ENCODE data around the gene KRT86. TPM values are rescaled to one million over a fixed set of nuclear protein-coding genes. Genes with fewer than 3 reads are reported as not detected.

KRT86 gene
- total RNA-seq, 2 donors from 2014 or later, result not detected

DNA sequence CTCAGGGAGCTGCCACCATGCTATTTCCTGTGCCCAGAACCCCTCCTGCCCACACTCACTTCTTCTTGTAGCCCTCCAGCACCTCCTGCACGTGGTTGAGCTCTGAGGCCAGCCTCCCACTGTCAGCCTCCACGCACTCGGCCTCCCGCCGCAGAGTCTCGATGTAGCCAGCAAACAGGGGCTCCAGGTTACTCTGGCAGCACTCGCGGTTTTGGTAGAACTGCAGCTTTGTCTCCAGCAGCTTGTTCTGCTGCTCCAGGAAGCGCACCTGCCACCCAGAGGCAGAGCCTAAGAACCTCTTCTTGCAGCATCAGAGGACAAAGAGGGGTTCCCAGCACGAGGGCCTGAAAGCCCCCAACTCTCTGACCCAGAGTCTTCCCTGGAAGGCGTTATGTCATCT is 44.7 kb downstream of the KRT86 start:
- DNase-seq (no peak), ATAC-seq (no peak)
- intact Hi-C loops (cut with DNase I), result no loop called here

DNA sequence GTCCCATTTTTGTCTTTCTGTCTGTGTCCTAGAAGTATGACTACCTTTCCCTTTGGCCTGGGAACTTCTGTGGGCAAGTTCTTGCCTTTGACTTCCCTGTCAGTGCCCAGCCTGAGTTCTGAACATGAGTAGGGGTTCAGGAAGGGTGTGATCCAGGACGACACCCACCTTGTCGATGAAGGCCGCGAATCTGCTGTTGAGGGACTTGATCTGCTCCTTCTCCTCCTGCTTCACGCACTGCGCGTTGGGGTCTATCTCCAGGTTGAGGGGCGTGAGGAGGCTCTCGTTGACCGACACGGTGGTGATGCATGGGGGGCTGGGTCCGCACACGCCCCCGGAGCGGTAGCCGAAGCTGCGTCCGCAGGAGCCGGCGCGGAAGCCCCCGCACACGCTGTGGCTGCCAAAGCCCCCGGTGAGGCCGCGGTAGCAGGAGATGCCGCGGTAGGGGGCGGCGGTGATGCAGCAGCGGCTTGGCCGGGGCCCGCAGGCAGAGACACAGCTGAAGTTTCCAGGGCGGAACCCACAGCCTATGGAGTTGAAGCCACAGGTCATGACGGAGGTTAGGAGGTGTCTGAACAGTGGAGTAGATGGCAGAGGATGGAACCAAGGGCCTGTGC is 46.4 kb downstream of the KRT86 start, which contains the start of gene KRT83:
Gene KRT83 (minus strand): TSS at position 615 of the 617 bp plus-strand sequence. CDS start 63 bp downstream, at position 552.
- no peak for ATAC-seq
- no peak for DNase-seq
- intact Hi-C loops (cut with DNase I), result loop anchor here in 1 of 2 donors (10.0 kb wide), 1 partner anchor 166 kb away; no protein-coding TSS in a partner anchor

DNA sequence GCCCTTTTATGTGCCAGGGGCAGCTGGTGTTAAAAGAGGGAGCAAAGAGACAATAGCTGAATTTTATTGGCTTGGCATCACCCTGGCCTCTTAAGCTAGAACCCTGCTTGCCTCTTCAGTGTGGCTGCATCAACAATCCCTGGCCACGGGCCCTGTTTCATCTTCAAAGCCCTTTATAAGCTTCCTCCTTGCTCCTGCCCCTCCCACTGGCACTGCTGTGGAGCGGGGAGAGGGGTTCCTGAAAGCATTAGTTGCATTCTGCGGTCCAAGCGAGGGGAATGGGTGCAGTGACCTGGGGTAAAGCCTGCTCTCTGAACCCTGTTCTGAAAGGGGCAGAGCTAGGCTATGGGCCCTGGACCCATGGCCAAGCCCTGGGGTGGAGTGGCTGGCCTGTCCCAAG is 47.0 kb downstream of the KRT86 start:
- intact Hi-C loops (cut with DNase I), result loop anchor here in 1 of 2 donors (10.0 kb wide), 1 partner anchor 167 kb away; no protein-coding TSS in a partner anchor
- ATAC-seq, result no peak
- DNase-seq, result no peak

- no peak for DNase-seq
- ATAC-seq, result no peak
- intact Hi-C loops (cut with DNase I), result loop anchor here in 1 of 2 donors (10.0 kb wide), 1 partner anchor 167 kb away; no protein-coding TSS in a partner anchor
These were observed 47.6 kb downstream of the KRT86 start for GRCh38 chr12:52322069-52322468.

DNA sequence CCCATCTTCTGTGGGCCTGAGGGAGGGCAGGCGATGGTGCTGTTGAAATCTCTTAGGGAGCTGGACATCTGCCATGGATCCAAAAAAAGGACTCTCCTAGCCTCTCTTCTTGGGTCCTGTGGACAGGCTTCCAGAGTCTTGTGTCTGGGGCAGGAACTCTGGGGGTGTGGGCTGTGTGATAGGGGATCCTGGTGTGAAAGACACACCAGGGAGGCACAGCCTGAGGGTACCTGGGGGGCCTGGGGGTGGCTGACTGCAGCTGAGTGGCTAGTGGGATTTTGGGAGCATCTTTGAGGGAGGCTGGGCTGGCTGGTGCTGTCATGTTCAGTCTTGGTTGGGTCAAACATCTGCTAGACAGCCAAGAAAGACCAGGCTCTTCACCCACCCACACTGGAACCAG is 48.6 kb downstream of the KRT86 start:
- ATAC-seq (no peak), DNase-seq (no peak)
- intact Hi-C loops (cut with DNase I), result loop anchor here in 1 of 2 donors (10.0 kb wide), 1 partner anchor 168 kb away; no protein-coding TSS in a partner anchor

DNA sequence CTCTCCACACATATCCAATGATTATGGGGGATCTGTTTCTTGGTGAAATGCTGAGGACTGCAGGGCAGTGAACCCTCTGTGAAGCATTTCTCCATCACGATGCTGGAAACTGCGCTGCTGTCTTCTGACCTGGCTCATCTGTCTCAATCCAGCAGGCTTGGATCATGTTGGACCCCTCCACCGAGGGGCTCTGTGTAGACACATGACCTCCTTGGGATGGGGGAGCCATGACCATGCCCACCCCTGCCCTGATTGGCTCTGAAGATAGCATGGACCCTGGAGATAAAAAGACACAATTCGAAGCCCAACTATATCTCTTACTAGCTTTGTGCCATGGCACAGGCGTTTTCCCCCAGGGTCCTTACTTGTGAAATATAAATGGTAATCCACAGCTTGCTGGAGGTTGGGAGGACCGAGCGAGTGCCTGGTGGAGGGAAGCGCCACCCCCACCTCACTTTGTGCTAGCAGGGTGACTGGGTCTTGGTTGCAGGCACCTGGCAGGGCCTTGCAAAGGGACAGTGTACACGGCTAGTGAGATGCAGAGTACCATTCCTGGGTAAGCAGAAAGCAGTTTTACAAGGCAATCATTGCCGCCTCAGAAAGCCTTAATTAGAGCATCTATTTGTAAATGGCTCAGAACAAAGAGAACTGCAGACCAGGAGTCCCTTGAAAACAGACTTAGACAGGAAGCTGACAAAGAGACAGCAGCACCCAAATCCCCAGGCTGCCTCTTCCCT is 49.1 kb downstream of the KRT86 start:
- ATAC-seq, result no peak
- DNase-seq, result no peak
- intact Hi-C loops (cut with DNase I), result loop anchor here in 1 of 2 donors (10.0 kb wide), 1 partner anchor 169 kb away; no protein-coding TSS in a partner anchor

DNA sequence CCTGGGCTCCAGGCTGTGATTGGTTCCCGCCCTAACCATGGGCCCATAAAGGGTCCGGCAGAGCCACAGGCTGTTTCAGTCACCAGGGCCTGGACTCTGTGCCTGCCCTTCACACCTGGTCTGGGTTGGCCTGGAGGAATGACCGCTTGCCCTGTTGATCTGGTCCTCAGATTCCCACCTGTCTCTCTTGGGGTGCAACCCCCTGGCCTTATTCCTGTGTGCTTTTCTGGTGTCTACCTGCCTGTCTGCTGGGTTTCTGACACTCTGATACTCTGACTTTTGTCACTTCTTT is 49.7 kb downstream of the KRT86 start:
- intact Hi-C loops (cut with DNase I), result loop anchor here in 1 of 2 donors (10.0 kb wide), 1 partner anchor 169 kb away; no protein-coding TSS in a partner anchor
- no peak for ATAC-seq
- DNase-seq, result no peak

DNA sequence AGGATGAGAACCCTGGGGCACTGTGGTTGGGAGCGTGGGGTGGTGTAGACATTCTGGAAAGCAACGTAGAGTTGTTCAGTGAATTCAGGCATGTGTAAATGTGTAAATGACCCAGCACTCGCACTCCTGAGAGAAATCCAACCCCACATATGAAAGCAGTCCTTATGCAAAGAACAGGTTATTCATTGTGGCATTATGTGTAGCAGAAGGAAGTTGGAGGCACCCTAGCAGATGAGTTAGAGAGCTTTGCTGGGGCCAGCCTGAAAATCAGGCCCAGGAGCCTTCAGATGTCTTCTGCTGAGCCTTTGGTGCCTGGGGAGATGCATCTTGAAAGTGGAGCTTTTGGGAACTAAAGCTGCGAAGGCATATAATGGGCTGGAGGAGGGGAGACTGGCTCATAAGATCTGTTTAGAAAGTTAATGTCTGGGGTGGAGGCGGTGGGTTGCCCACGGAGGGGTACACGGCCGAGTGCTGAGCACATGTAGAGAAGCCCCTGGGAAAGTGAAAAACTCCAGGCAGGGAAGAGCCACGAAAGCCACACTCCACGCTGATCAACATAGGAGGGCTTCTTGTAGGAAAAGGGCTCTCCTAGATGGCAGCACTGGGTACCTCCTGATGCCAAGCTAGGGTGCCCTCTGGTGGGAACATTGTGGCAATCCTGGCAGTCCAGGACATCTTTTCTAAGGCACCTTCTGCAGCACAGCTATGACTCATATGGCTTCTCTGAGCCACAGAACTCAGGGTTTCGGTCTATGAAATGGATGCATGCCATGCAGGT is 52.8 kb downstream of the KRT86 start:
- DNase-seq (peak; percentile 78), ATAC-seq (peak; percentile 82 to 94)
- intact Hi-C loops (cut with DNase I), result loop anchor here (2.0 to 10.0 kb wide), 2 partner anchors 170 to 172 kb away; no protein-coding TSS in a partner anchor

GRCh38 chr12:52327830-52328500 is 53.5 kb downstream of the KRT86 start:
- intact Hi-C loops (cut with DNase I), result loop anchor here (2.0 to 10.0 kb wide), 2 partner anchors 171 to 173 kb away; no protein-coding TSS in a partner anchor
- ATAC-seq, result peak in 1 of 2 donors; percentile 27
- no peak for DNase-seq

DNA sequence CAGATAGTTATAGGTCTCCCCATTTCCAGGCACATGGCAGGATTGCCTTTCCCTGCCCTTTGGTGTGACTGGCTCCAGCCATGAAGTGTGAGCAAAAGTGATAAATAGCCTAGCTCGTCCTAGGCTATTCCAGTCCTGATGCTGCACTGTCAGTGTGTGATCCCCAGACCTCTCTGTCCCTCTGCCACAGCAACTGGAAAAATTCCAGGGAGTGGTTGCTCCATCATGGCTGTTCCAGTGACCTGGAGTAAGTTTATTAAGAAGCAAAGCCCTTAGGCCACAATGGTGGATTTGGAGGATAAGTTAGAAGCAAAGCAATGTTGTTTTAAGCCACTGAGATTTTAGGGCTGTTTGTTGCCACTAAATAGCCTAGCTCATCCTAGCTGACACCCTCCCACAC is 56.6 kb downstream of the KRT86 start:
- DNase-seq, result no peak
- no peak for ATAC-seq
- intact Hi-C loops (cut with DNase I), result no loop called here

DNA sequence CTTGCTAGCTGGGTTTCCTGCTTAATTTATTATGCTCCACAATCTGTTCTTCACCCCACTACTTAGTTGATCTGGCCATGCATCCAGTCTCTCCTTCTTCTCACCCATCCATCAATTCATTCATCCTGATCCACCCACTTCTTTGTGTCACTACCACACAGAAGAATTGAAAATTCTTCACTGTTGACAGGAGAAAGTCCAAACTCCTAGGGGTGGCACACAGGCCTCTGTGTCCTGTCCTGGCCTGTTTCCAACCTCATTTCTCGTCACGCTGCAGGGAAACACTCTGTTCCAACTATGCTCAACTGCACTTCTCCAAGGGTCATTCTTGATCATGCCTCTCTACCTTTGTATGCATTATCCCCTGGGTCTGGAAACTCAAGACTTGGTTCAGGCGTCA is 57.4 kb downstream of the KRT86 start:
- DNase-seq, result no peak
- ATAC-seq, result no peak

GRCh38 chr12:52332381-52332780 is 57.9 kb downstream of the KRT86 start:
- DNase-seq (no peak), ATAC-seq (no peak)
- intact Hi-C loops (cut with DNase I), result no loop called here

More for the DNA sequence above, 57.4 kb downstream of the KRT86 start:
- intact Hi-C loops (cut with DNase I), result no loop called here

- no peak for DNase-seq
- ATAC-seq, result no peak
- intact Hi-C loops (cut with DNase I), result no loop called here
These were observed 58.9 kb downstream of the KRT86 start for GRCh38 chr12:52333321-52333720.

DNA sequence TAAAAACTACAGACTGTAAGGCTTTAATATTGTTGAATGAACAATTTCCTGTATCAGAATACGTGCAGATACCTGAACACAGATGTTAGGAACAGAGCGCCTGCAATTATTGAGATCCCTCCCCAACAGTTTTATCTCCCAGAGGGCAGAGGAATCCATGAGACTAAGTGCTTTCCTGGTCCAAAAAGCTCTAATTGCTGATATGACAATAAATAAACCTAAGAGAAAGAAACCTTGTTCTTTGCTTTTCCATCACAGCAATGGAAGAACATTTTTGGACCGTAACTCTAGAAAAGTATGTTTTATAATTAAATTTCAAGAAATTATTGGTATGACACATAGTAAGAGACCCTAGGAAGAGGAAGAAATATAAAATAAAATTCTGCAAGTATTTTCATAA is 59.7 kb downstream of the KRT86 start:
- intact Hi-C loops (cut with DNase I), result no loop called here
- DNase-seq (no peak), ATAC-seq (no peak)

DNA sequence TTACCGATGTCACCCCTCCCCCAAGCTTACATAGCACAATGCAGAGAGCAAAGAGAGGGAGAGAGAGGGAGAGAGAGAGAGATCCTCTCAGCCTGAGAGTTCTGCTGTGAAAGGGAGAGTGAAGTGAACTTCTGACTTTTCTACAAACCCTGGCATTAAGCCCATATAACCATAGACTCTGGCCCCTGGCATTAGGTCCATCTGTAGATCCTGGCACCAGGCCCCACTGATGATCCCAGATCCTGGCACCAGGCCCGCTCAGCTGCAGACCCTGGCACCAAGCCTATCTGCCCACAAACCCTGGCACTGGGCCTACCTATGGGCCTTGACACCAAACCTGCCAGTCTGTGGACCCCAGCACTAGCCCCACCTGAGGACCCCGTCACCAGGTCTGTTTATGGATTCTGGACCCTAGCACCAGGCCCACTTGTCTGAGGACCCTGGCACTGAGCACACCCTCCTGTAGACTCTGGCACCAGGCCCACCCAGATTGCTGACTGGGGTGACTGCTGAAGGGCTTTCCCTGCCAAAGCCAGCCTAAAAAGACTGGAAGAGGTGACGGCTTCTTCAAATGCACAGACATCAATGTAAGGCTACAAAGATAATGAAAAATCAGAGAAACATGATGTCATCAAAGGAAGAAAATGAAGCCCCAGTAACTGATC is 61.3 kb downstream of the KRT86 start:
- intact Hi-C loops (cut with DNase I), result no loop called here
- no peak for DNase-seq
- no peak for ATAC-seq

- DNase-seq (no peak), ATAC-seq (no peak)
- intact Hi-C loops (cut with DNase I), result no loop called here
These were observed 62.2 kb downstream of the KRT86 start for GRCh38 chr12:52336641-52337040.

DNA sequence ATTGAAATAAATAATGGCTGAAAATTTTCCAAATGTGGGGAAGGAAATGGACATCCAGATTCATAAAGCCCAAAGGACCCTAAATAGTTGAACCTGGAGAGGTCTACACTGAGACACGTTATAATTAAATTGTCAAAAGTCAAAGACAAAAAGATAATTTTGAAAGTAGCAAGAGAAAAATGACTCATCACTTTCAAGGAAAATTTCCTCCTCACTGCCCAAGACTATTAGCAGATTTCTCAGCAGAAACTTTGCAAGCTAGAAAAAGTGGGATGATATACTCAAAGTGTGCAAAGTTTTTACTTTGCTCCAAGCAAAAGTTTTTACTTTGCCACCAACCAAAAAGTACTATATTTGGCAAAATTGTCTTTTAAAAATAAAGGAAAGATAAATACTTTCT is 62.6 kb downstream of the KRT86 start:
- DNase-seq (no peak), ATAC-seq (no peak)
- intact Hi-C loops (cut with DNase I), result no loop called here

DNA sequence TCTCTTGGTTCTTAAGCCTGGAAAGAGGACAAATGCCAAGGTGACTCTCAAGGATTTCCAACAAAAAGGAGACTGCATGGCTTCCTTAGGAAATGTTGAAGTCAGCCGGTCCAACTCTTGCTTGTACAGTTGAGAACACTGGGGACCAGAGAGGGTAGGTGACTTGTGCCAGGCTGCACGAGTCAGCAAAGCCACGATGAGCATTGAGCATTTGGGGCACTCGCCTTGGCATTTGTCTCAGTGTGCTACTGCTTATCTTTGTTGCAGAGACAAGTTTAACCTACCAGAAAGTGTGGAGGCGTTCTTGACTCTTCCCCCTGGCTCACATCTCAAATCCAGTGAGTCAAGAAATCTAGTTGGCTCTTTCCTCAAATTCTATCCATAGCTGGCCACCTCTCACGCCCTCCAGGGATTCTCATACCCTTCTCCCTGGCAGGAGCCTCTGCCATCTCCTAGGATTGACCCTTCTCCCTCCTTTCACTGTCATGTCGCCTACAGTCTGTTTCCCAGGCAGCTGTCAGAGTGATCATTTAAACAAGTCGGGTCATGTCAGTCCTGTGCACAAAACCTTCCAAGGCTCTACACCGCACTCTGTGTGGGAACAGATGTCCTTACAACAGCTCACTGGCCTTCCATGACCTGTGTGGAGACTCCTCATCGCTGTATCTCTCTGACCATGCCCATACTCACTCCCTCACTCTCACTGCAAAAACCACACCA is 64.0 kb downstream of the KRT86 start:
- ATAC-seq (no peak), DNase-seq (no peak)
- intact Hi-C loops (cut with DNase I), result no loop called here
